Measurements from ENCODE around the gene GAB4.
A peak's percentile ranks its signal among the peaks of the same experiment; 100 is the strongest.

Gene GAB4

DNA sequence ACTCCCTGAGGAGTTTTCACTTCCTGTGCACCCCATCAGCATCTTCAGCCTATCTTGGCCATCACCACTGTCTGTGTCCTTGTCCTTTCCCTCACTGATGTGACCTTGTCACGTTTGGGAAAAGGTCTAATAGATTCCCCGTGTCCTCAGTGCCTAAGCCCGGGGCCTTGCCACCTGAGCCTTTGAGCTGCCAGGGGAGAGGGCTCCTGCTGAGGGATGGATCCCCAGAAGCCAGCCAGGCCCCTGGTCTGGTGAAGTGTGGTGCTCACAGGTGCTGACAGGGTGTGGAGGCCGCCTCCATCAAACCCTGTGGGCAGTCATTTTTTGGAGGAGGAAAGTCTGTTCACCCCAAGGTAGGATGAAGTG, 47.2 kb downstream of the GAB4 start:
- TF ChIP-seq POLR2A (IDR thresholded peaks at IDR 0.05; ENCODE audit: extremely low read depth, insufficient read length) (no peak), MAX (IDR thresholded peaks at IDR 0.05; ENCODE audit: low read depth, low read length) (no peak), MYC (IDR thresholded peaks at IDR 0.05; ENCODE audit: low read depth, low read length) (no peak)
- TF ChIP-seq, protein P1, sequence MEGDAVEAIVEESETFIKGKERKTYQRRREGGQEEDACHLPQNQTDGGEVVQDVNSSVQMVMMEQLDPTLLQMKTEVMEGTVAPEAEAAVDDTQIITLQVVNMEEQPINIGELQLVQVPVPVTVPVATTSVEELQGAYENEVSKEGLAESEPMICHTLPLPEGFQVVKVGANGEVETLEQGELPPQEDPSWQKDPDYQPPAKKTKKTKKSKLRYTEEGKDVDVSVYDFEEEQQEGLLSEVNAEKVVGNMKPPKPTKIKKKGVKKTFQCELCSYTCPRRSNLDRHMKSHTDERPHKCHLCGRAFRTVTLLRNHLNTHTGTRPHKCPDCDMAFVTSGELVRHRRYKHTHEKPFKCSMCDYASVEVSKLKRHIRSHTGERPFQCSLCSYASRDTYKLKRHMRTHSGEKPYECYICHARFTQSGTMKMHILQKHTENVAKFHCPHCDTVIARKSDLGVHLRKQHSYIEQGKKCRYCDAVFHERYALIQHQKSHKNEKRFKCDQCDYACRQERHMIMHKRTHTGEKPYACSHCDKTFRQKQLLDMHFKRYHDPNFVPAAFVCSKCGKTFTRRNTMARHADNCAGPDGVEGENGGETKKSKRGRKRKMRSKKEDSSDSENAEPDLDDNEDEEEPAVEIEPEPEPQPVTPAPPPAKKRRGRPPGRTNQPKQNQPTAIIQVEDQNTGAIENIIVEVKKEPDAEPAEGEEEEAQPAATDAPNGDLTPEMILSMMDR (IDR thresholded peaks at IDR 0.05; ENCODE audit: low read depth, low read length) = no peak
- no peak for DNase-seq (ENCODE audit: low read depth)
- no peak overlapping the region for H3K4me3 ChIP-seq (ENCODE audit: low read depth, low read length)

GRCh38 chr22:16960220-16960883, 47.7 kb downstream of the GAB4 start:
- no peak for TF ChIP-seq POLR2A (IDR thresholded peaks at IDR 0.05; ENCODE audit: extremely low read depth, insufficient read length)
- TF ChIP-seq, protein P1 (IDR thresholded peaks at IDR 0.05; ENCODE audit: low read depth, low read length) = no peak
- no peak for TF ChIP-seq MAX (IDR thresholded peaks at IDR 0.05; ENCODE audit: low read depth, low read length)

DNA sequence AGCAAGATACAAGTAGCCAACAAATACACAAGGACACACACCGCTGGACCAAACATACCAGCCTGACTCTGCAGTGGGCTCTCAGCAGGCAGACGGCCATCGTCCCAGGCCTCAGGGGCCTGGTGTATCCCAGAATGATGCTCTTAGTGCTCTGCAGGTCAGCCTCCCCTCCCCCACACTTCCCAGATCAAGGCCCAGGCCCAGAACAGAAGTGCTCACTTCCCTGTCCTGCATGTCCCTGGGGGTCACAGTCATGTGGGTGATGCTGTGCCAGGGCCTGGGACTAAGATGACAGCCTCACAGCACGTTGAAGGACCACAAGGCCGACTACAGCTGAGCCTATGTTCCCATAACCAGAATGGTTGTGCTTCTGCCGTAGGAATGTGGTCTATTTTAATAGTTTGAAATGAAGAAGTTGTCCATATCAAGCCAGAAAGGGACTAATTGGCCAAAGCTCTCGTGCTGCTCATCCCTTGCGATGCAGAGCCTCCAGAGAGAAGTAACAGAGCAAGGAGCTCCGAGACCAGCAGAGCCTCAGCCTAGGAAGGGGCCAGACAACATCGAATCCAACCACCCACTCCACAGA, 48.6 kb downstream of the GAB4 start:
- H3K4me3 ChIP-seq (ENCODE audit: low read depth, low read length) = no peak overlapping the region
- no peak for TF ChIP-seq POLR2A (IDR thresholded peaks at IDR 0.05; ENCODE audit: extremely low read depth, insufficient read length)
- TF ChIP-seq MYC (IDR thresholded peaks at IDR 0.05; ENCODE audit: low read depth, low read length) = no peak
- TF ChIP-seq, protein P1 (IDR thresholded peaks at IDR 0.05; ENCODE audit: low read depth, low read length) = no peak
- TF ChIP-seq MAX (IDR thresholded peaks at IDR 0.05; ENCODE audit: low read depth, low read length) = no peak
- peak; percentile 12 for DNase-seq (ENCODE audit: low read depth)

More at GRCh38 chr22:16960220-16960883, 47.7 kb downstream of the GAB4 start:
- DNase-seq (ENCODE audit: low read depth) = no peak
- H3K4me3 ChIP-seq (ENCODE audit: low read depth, low read length) = no peak overlapping the region

DNA sequence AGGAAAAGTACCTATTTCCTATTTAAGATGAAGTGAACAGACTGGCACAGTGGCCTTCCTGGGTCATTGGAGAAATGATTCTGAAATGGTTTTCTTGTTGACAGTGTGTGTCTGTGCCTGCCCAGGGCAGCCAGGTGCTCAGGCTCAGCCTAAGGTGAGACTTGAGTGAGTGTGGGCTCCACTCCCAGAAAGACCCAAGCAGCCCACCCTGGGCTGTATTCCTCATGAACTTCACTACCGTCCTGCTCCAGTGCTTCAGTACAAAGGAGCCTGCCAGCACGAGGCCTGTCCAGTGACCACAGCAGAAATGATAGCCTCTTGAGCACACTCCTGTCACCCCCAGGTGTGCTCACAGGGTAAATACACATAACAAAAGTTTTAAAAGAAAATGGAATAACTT, 49.5 kb downstream of the GAB4 start:
- no peak overlapping the region for H3K4me3 ChIP-seq (ENCODE audit: low read depth, low read length)
- no peak for DNase-seq (ENCODE audit: low read depth)
- TF ChIP-seq MYC (IDR thresholded peaks at IDR 0.05; ENCODE audit: low read depth, low read length) = no peak
- TF ChIP-seq, protein P1 (IDR thresholded peaks at IDR 0.05; ENCODE audit: low read depth, low read length) = no peak
- no peak for TF ChIP-seq MAX (IDR thresholded peaks at IDR 0.05; ENCODE audit: low read depth, low read length)
- no peak for TF ChIP-seq POLR2A (IDR thresholded peaks at IDR 0.05; ENCODE audit: extremely low read depth, insufficient read length)

GRCh38 chr22:16957781-16958180, 50.2 kb downstream of the GAB4 start:
- no peak overlapping the region for H3K4me3 ChIP-seq (ENCODE audit: low read depth, low read length)
- TF ChIP-seq POLR2A (IDR thresholded peaks at IDR 0.05; ENCODE audit: extremely low read depth, insufficient read length) (no peak), MYC (IDR thresholded peaks at IDR 0.05; ENCODE audit: low read depth, low read length) (no peak), MAX (IDR thresholded peaks at IDR 0.05; ENCODE audit: low read depth, low read length) (no peak)
- TF ChIP-seq, protein P1 (IDR thresholded peaks at IDR 0.05; ENCODE audit: low read depth, low read length) = no peak
- no peak for DNase-seq (ENCODE audit: low read depth)
